ENCODE measurements around the gene RAB7A. TPM values are rescaled to one million over a fixed set of nuclear protein-coding genes. Genes with fewer than 3 reads are reported as not detected.
A peak's percentile ranks its signal among the peaks of the same experiment; 100 is the strongest.

The RAB7A gene
- total and polyA plus RNA-seq, 2 of the 13 experiments (the other 11 are each of a cell fraction or from before 2014, with no cell fraction given), result 26.5 to 182 TPM

DNA sequence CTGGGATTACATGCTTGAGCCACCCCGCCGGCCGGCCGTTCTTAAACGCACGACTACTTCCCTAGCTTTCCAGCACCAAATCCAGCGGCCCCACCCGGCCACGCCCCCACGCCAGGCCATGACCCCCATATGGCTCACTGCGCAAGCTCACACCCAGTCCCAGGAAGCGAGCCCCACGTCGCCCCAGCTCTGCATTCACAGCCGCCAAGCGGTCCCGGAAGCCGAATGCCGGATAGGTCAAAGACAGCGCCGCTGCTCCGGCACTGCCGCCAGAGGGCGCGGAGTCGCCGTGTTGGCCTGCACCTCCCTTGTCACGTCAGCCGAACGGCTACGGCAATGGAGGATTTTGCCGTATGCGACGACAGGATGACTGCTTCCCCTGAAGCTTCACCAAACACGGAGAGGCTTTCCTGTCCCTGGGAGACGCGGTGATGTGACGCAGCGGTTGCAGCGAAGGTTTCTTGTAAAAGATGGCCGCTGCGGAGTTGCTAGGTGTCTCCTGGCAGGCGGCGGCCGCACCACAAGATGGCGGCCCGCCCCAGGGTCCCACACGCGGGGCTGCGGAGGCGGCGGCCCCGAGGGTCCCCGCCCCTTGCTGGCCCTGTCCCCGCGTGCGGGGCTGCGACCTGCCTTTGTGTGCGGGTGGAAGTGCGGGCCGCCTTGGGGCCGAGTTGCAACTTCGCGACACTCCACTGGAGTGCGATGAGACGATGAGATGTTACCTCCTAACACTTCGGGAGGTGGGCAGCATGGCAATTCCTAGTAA lies 45.2 kb upstream of the RAB7A start (continued):
- TF ChIP-seq ZNF770 (CRISPR knock-in tag; IDR thresholded peaks at IDR 0.05), result peak; percentile 56
- TF ChIP-seq, protein P1, sequence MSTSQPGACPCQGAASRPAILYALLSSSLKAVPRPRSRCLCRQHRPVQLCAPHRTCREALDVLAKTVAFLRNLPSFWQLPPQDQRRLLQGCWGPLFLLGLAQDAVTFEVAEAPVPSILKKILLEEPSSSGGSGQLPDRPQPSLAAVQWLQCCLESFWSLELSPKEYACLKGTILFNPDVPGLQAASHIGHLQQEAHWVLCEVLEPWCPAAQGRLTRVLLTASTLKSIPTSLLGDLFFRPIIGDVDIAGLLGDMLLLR (CRISPR knock-in tag; IDR thresholded peaks at IDR 0.05), result no peak
- no peak for TF ChIP-seq CBX2 (IDR thresholded peaks at IDR 0.05; ENCODE audit: low read depth, low read length)
- 0 out of 2 replicates have a peak, but pooled peaks have one; percentile 79 for TF ChIP-seq CBX2 (CRISPR knock-in tag; IDR thresholded peaks at IDR 0.05; ENCODE audit: low read depth)
- TF ChIP-seq, protein P2, sequence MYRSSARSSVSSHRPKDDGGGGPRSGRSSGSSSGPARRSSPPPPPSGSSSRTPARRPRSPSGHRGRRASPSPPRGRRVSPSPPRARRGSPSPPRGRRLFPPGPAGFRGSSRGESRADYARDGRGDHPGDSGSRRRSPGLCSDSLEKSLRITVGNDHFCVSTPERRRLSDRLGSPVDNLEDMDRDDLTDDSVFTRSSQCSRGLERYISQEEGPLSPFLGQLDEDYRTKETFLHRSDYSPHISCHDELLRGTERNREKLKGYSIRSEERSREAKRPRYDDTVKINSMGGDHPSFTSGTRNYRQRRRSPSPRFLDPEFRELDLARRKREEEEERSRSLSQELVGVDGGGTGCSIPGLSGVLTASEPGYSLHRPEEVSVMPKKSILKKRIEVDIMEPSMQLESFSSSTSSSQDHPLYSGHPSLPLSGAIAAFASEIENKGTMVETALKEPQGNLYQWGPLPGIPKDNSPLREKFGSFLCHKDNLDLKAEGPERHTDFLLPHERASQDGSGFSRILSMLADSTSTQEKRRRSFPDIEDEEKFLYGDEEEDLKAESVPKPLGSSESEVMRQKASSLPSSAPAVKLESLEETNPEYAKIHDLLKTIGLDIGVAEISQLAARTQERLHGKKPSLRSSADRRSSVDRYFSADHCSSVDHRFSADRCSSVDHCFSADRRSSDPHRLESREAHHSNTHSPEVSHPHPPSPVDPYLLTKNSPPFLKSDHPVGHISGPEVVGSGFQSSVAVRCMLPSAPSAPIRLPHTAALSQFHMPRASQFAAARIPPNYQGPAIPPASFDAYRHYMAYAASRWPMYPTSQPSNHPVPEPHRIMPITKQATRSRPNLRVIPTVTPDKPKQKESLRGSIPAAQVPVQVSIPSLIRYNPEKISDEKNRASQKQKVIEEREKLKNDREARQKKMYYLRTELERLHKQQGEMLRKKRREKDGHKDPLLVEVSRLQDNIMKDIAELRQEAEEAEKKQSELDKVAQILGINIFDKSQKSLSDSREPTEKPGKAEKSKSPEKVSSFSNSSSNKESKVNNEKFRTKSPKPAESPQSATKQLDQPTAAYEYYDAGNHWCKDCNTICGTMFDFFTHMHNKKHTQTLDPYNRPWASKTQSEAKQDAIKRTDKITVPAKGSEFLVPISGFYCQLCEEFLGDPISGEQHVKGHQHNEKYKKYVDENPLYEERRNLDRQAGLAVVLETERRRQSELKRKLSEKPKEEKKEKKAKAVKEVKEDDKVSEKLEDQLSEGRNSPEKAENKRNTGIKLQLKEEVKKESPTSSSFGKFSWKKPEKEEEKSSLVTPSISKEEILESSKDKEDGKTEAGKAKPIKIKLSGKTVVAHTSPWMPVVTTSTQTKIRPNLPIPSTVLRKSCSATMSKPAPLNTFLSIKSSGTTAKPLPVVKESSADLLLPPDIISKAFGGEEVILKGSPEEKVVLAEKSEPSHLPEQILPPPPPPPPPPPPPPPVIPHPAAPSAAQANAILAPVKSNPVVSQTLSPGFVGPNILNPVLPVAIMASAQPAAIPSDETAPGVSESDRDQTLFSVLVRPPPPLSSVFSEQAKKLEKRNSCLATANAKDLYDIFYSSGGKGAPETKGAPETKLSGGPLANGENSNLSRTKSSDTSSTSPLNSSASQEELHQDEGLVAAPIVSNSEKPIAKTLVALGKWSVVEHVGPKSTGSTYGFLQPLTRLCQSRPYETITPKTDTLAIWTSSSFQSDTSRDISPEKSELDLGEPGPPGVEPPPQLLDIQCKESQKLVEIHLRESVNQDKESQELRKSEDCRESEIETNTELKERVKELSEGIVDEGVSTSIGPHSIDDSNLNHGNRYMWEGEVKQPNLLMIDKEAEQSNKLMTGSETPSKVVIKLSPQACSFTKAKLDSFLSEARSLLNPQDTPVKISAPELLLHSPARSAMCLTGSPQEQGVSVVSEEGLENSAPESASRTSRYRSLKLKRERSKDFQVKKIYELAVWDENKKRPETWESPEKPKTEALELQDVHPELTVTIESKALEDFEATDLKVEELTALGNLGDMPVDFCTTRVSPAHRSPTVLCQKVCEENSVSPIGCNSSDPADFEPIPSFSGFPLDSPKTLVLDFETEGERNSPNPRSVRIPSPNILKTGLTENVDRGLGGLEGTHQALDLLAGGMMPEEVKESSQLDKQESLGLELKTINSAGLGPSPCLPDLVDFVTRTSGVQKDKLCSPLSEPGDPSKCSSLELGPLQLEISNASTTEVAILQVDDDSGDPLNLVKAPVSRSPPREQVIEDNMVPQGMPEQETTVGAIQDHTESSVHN (CRISPR knock-in tag; IDR thresholded peaks at IDR 0.05), result no peak; the same call in 1 of the 2 replicates
- TF ChIP-seq USF2 (IDR thresholded peaks at IDR 0.05; ENCODE audit: low read depth, low read length), result no peak
- peak; percentile 26; the same call in 1 of the 2 replicates for TF ChIP-seq USF2 (CRISPR knock-in tag; IDR thresholded peaks at IDR 0.05; ENCODE audit: borderline replicate concordance)
- TF ChIP-seq CREM (IDR thresholded peaks at IDR 0.05), result peak; percentile 65
- no peak for TF ChIP-seq CREM (CRISPR knock-in tag; IDR thresholded peaks at IDR 0.05)
- no peak for TF ChIP-seq ZNF281 (CRISPR knock-in tag; IDR thresholded peaks at IDR 0.05; ENCODE audit: borderline replicate concordance)
- no peak; the same call in 1 of the 2 replicates for TF ChIP-seq SATB2 (CRISPR knock-in tag; IDR thresholded peaks at IDR 0.05)
- TF ChIP-seq ZNF225 (CRISPR knock-in tag; IDR thresholded peaks at IDR 0.05), result 0 out of 2 replicates have a peak, but pooled peaks have one; percentile 60
